K562 (cell line): ENCODE results near the gene AFDN. TPM values are rescaled to one million over a fixed set of nuclear protein-coding genes. Genes with fewer than 3 reads are reported as not detected.

Source experiments
- ATAC-seq: fragments of 200-7000 bp; cut with Tn5 transposase; 3 replicates; pipeline ENCODE4 v1.9.1; 2020; ENCODE audit warnings: moderate library complexity
- BruUV-seq: library from RNA; stranded (reverse); fragments of 400-500 nt; replicated peaks from 2 replicates; lab custom pipeline; 2021; lab: Mats Ljungman, UMichigan
- CTCF ChIA-PET: fragments of 300-600 bp; formaldehyde crosslinking; extraction: SDS; loops from one replicate; lab custom pipeline; 2021; ENCODE audit warnings: low intra/inter-chr PET ratio; lab: Yijun Ruan, JAX
- POLR2A ChIA-PET: fragments of 300-600, 350-650 bp; sonication (Branson Sonifier 250); formaldehyde crosslinking; extraction: SDS; loops from one replicate; lab custom pipeline; 2021; ENCODE audit warnings: antibody characterized with exemption, inconsistent platforms; lab: Yijun Ruan, JAX
- DNase-seq, 4 experiments: peaks; one replicate each; pipeline versions ENCODE4 v3.0.0 to v3.0.0-alpha.2; 2011 to 2018; ENCODE audit warnings: low spot score in 3 of 4, mixed read lengths in 3 of 4; ENCODE audit errors: extremely low read depth in 1 of 4
- FAIRE-seq: peaks from 2 replicates; lab custom pipeline; 2011; peaks lifted over from hg19 to GRCh38; lab: Jason Lieb, UNC
- H2AFZ ChIP-seq: 2 replicates; pipeline ENCODE4 v1.6.0; 2011; ENCODE audit warnings: low read depth, low read length, control low read depth, inconsistent platforms
- H3K27ac ChIP-seq: fragments of 200-600 bp; 3 replicates; pipeline ENCODE4 v1.8.0; 2011; ENCODE audit warnings: low read depth, mild to moderate bottlenecking, control low read depth, inconsistent platforms, low read length, moderate library complexity, mixed read lengths; ENCODE audit errors: extremely low read depth
- H3K27me3 ChIP-seq, 2 experiments: fragments of 300-600 bp in 1 of 2; 2 replicates in 1 of 2; 3 replicates in 1 of 2; pipeline versions ENCODE4 v1.6.0 to v1.8.0; 2011; ENCODE audit warnings: inconsistent platforms in 2 of 2, low read length in 2 of 2, mild to moderate bottlenecking in 1 of 2, mixed read lengths in 1 of 2, moderate library complexity in 1 of 2; ENCODE audit not compliant: control insufficient read depth in 2 of 2, insufficient read depth in 2 of 2
- H3K36me3 ChIP-seq: fragments of 300-600 bp; 3 replicates; pipeline ENCODE4 v1.8.0; 2011; ENCODE audit warnings: mild to moderate bottlenecking, low read length, inconsistent platforms; ENCODE audit not compliant: control insufficient read depth, insufficient read depth
- H3K4me1 ChIP-seq, 2 experiments: fragments of 200-600 bp in 1 of 2; replicated peaks in 1 of 2; 2 replicates in 1 of 2; 3 replicates in 1 of 2; pipeline versions ENCODE4 v1.5.1 to v1.8.0; 2011; ENCODE audit warnings: inconsistent platforms in 2 of 2, low read length in 2 of 2, mild to moderate bottlenecking in 1 of 2, mixed read lengths in 1 of 2, moderate library complexity in 1 of 2; ENCODE audit not compliant: control insufficient read depth in 2 of 2, insufficient read depth in 2 of 2
- H3K4me2 ChIP-seq: 2 replicates; pipeline ENCODE4 v1.6.1; 2011; ENCODE audit warnings: low read length, control low read depth, inconsistent platforms, mixed read lengths; ENCODE audit not compliant: insufficient read depth
- H3K4me3 ChIP-seq: fragments of 200-600 bp; sonication (generic), shearing (Covaris generic); 2 replicates; pipeline ENCODE4 v1.5.1; 2016; ENCODE audit warnings: control low read depth, inconsistent platforms
- H3K79me2 ChIP-seq: fragments of 200-600 bp; 3 replicates; pipeline ENCODE4 v1.8.0; 2011; ENCODE audit warnings: low read length, inconsistent platforms; ENCODE audit not compliant: control insufficient read depth, insufficient read depth
- H3K9ac ChIP-seq, 2 experiments: 2 replicates each; pipeline versions ENCODE4 v1.6.0 to v1.6.1; 2011; ENCODE audit warnings: low read depth in 2 of 2, low read length in 2 of 2, control low read depth in 1 of 2, inconsistent platforms in 1 of 2, mild to moderate bottlenecking in 1 of 2, mixed read lengths in 1 of 2; ENCODE audit not compliant: insufficient read depth in 1 of 2
- H3K9me1 ChIP-seq: one replicate; pipeline ENCODE4 v1.6.0; 2011; ENCODE audit warnings: inconsistent platforms, mild to moderate bottlenecking, low read length, moderate library complexity; ENCODE audit not compliant: control insufficient read depth, insufficient read depth
- H3K9me3 ChIP-seq: replicated peaks from 2 replicates; pipeline ENCODE4 v1.5.1; 2011; ENCODE audit warnings: low read depth, low read length, inconsistent platforms; ENCODE audit not compliant: control insufficient read depth, insufficient read depth
- H4K20me1 ChIP-seq: replicated peaks from 2 replicates; pipeline ENCODE4 v1.6.1; 2011; ENCODE audit warnings: low read length, inconsistent platforms, mixed read lengths; ENCODE audit not compliant: control insufficient read depth, insufficient read depth
- FOSL1 ChIP-seq: fragments of 200-800 bp; sonication (Bioruptor generic); conservative IDR thresholded peaks from 2 replicates; pipeline ENCODE4 v1.6.1; 2016; ENCODE audit warnings: missing genetic modification characterization, missing compliant biosample characterization
- FUS ChIP-seq: fragments of 200-400 bp; formaldehyde crosslinking; optimal IDR thresholded peaks from 2 replicates; pipeline ENCODE3; 2017; ENCODE audit warnings: low read depth, low read length
- GABPB2 ChIP-seq: fragments of 250-450 bp; sonication (Bioruptor Pico); conservative IDR thresholded peaks from 2 replicates; pipeline ENCODE4 v1.5.1; 2021; ENCODE audit warnings: mild to moderate bottlenecking
- KLF16 ChIP-seq: IDR thresholded peaks from 2 replicates; pipeline ENCODE4 v1.6.1; 2016; ENCODE audit warnings: antibody characterized with exemption
- SIN3A ChIP-seq, 2 experiments: fragments of 150-350 bp in 1 of 2; IDR thresholded peaks; 2 replicates each; pipeline ENCODE4 v1.6.1; 2011 to 2016; ENCODE audit warnings: borderline replicate concordance in 2 of 2, low read depth in 2 of 2, low read length in 2 of 2, mild to moderate bottlenecking in 2 of 2, moderate library complexity in 2 of 2; ENCODE audit not compliant: control insufficient read depth in 1 of 2
- ZBTB33 ChIP-seq: sonication (generic); formaldehyde crosslinking; IDR thresholded peaks from 2 replicates; pipeline ENCODE4 v1.8.1; 2023; ENCODE audit warnings: mild to moderate bottlenecking, missing genetic modification reagents
- ZEB2 ChIP-seq: fragments of 450-650 bp; IDR thresholded peaks from 2 replicates; pipeline ENCODE4 v1.6.1; 2016
- ZNF778 ChIP-seq: fragments of 450-650 bp; formaldehyde crosslinking; IDR thresholded peaks from 2 replicates; pipeline ENCODE4 v1.4.0; 2020; ENCODE audit warnings: mild to moderate bottlenecking, moderate library complexity
- ZNF785 ChIP-seq: fragments of 250-450 bp; sonication (Bioruptor Pico); IDR thresholded peaks from 2 replicates; pipeline ENCODE4 v1.4.0; 2020; ENCODE audit warnings: mild to moderate bottlenecking
- WGBS: fragments of 100-300 bp; shearing (Covaris generic); methylation state at CpG from one replicate; pipeline ENCODE4 v1.1.6; 2016; ENCODE audit warnings: low coverage, mixed read lengths; ENCODE audit not compliant: insufficient coverage; ENCODE audit errors: missing lambda C conversion rate; 5-methylcytosine and 5-hydroxymethylcytosine counted together
- in situ Hi-C: fragments of 300-500 bp; cut with MboI; formaldehyde crosslinking; loops from 4 replicates; pipeline ENCODE4 v1.15.0; 2018; ENCODE audit warnings: inconsistent platforms, mixed read lengths
- intact Hi-C: fragments of 100-400 bp; cut with micrococcal nuclease; formaldehyde crosslinking; loops from 2 replicates; pipeline ENCODE4 v1.14.2; 2022
- polyA plus RNA-seq, 8 experiments: library from polyadenylated mRNA; depleted of rRNA in 4 of 8; stranded (reverse) in 5 of 8; unstranded in 3 of 8; fragments of >200 nt; fragmentation: Nextera tagmentation in 2 of 8; fragmentation: Illumina TruSeq in 1 of 8; extraction: Ambion mirVana in 2 of 8; extraction: Trizol in 1 of 8; gene quantifications; 2 replicates each; pipeline versions ENCODE4 v1.2.1 to v1.2.3, GENCODE V29; 2011 to 2014; ENCODE audit warnings: inconsistent platforms in 1 of 8, missing spikeins in 1 of 8
- total RNA-seq, 7 experiments: library from RNA; depleted of rRNA in 6 of 7; stranded (reverse); fragments of >200 nt in 6 of 7; fragmentation: Illumina TruSeq in 2 of 7; extraction: Trizol in 2 of 7; gene quantifications; 2 replicates each; pipeline versions ENCODE4 v1.2.1 to v1.2.3, GENCODE V29; 2011 to 2021; ENCODE audit warnings: low replicate concordance in 1 of 7

AFDN gene
- total and polyA plus RNA-seq, 9 of the 15 experiments (the other 6 are each of a cell fraction or from before 2014, with no cell fraction given) = 7.2 to 129 (median 105) TPM

DNA sequence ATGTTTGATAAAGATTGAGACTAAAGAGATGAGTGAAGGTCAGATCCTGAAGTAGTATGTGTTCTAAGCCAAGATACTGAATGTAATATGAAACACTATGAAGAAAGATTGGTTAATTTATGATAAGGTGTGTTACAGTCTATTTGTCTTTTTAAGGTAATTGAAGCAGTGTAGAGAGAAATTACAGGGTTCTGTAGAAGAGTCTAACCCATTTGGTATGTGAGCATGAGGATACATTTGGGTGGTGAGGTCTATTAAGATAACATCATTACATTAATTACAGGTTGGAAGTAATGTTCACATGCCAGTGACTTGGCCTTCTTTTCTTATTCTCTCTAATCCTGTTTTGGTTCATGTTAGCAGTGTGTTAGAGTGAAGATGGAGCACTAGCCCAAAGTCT is 61.4 kb downstream of the AFDN start (continued):
- TF ChIP-seq ZEB2 (no peak), ZBTB33 (no peak), KLF16 (no peak), FUS (no peak)

GRCh38 chr6:167892835-167893815 is 66.4 kb downstream of the AFDN start:
- no peak for FAIRE-seq
- no peak overlapping the region for H3K4me2 ChIP-seq
- no peak overlapping the region for H3K4me3 ChIP-seq
- no peak overlapping the region for H3K27ac ChIP-seq
- BruUV-seq = no TSS peak
- WGBS = 81% methylated on average over 8 of the region's 8 CpGs
- H3K36me3 ChIP-seq = peaks cover 75% of the 10 kb centered on the region
- peak; percentile 36; the same call in 2 of the 3 replicates for ATAC-seq
- CTCF ChIA-PET = no interaction called here
- H2AFZ ChIP-seq = no peak overlapping the region
- in situ Hi-C loops = loop anchor here (10.0 kb wide), 1 partner anchor 408 kb away; no protein-coding TSS in a partner anchor
- no peaks in the 10 kb centered on the region for H3K27me3 ChIP-seq
- H4K20me1 ChIP-seq = no peaks in the 10 kb centered on the region
- H3K9ac ChIP-seq = no peak overlapping the region
- H3K9me3 ChIP-seq = no peaks in the 10 kb centered on the region
- no peaks in the 10 kb centered on the region for H3K9me1 ChIP-seq
- intact Hi-C loops = no loop called here
- H3K4me1 ChIP-seq = peaks cover 0 to 14% of the 10 kb centered on the region in 2 experiments; a peak in 4 of 5 replicates
- TF ChIP-seq GABPB2 (CRISPR knock-in tag) (no peak), FOSL1 (tag) (peak; percentile 79), SIN3A (IDR thresholded peaks at IDR 0.05; ENCODE audit: borderline replicate concordance in 2 of 2, control insufficient read depth in 1 of 2, low read depth in 2 of 2, low read length in 2 of 2) (no peak), ZNF778 (CRISPR knock-in tag) (no peak), ZNF785 (CRISPR knock-in tag) (no peak)
- H3K79me2 ChIP-seq = no peaks in the 10 kb centered on the region
- POLR2A ChIA-PET = interaction anchor here (0.8 to 1.7 kb wide), 3 partner anchors 8 to 12 kb away, joined by 3 to 4 read pairs (median 3); no protein-coding TSS in a partner anchor
- peak in 1 of 4 experiments; percentile 15 for DNase-seq
